ENCODE data around the gene RAB9A. TPM values are rescaled to one million over a fixed set of nuclear protein-coding genes. Genes with fewer than 3 reads are reported as not detected.

RAB9A gene
- total RNA-seq, 1 experiment from 2014 or later: 59.3 TPM

DNA sequence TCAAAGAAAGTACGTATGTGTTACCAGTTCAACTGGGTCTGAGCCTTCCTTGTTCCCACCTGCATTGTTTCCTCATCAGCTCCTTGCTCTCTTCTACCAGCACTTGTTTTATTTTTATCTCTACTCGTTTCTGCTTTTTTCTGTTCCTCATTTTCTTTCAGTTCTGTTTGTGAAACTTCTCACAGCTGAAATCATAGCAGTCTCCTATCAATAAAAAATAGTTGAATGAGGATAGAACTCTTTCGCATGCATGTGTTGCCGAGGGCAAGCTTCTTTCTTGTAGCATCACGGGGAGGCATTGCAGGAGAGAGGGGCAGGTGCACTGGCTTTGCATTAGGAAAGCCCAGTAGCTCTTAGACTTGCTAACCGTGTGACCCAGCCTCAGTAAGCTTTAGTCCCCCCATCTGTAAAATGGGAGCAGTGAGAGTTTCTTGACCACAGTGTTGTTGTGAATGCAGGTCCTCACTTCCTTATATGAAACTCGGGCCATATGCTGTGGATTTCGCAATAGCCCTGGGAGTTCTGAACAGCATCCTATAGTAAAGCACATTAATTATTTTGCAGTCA is 70.3 kb downstream of the RAB9A start:
- Histone ChIP-seq H3K4me1 (ENCODE audit: low read length) (peaks cover 64% of the 10 kb centered on the region), H3K36me3 (ENCODE audit: insufficient read depth, low read length) (peaks cover 54% of the 10 kb centered on the region), H3K27ac (ENCODE audit: low read length) (peak overlapping the region; percentile 88), H3K79me2 (ENCODE audit: low read length) (no peaks in the 10 kb centered on the region), H3K9me3 (ENCODE audit: low read length) (no peaks in the 10 kb centered on the region), H3K4me3 (ENCODE audit: low read length) (peak overlapping the region; percentile 36), H3K27me3 (ENCODE audit: low read length) (no peaks in the 10 kb centered on the region), H4K20me1 (ENCODE audit: insufficient read depth, low read depth, low read length) (no peaks in the 10 kb centered on the region), H2AFZ (ENCODE audit: low read length) (no peak overlapping the region), H3K9ac (ENCODE audit: low read length) (peak overlapping the region; percentile 22), H3K9me2 (replicated peaks; ENCODE audit: insufficient read depth, low read length) (no peaks in the 10 kb centered on the region), H3K4me2 (ENCODE audit: low read depth, low read length, poor library complexity, severe bottlenecking) (peak overlapping the region; percentile 61)
- peak; percentile 83 for DNase-seq

Other genes with a start within 250 kb of the RAB9A start
- gene EGFL6, start 119.5 kb upstream of the RAB9A start, total RNA-seq (2014; rRNA removed; shearing (Covaris generic); ENCODE audit: low replicate concordance): not detected in 2 replicates
- 3.4 and 4.3 TPM in 2 replicates for gene TCEANC, start 36.0 kb upstream of the RAB9A start, total RNA-seq (2014; rRNA removed; shearing (Covaris generic); ENCODE audit: low replicate concordance)
- 29.5 and 60.5 TPM in 2 replicates for gene TRAPPC2, start 45.5 kb downstream of the RAB9A start, total RNA-seq (2014; rRNA removed; shearing (Covaris generic); ENCODE audit: low replicate concordance)
- gene OFD1, start 45.6 kb downstream of the RAB9A start, total RNA-seq (2014; rRNA removed; shearing (Covaris generic); ENCODE audit: low replicate concordance): 68.4 and 76.3 TPM in 2 replicates
- gene GPM6B, start 128.0 kb downstream of the RAB9A start, total RNA-seq (2014; rRNA removed; shearing (Covaris generic); ENCODE audit: low replicate concordance): not detected in 2 replicates

All from Karpas-422 (cell line).